Tibial nerve (tissue), 4 donors: ENCODE results near the gene TESMIN. TPM values are rescaled to one million over a fixed set of nuclear protein-coding genes. Genes with fewer than 3 reads are reported as not detected.

Experiments
- DNase-seq, 2 donors: peaks; one replicate each; pipeline ENCODE4 v3.0.0-alpha.2; 2019; ENCODE audit warnings: low spot score in 2 of 2
- H3K27ac ChIP-seq, 4 donors: fragments of 200-600 bp; sonication (generic) in 3 of 4; one replicate each; pipeline ENCODE4 v1.5.1; 2017 to 2019; ENCODE audit warnings: mild to moderate bottlenecking in 1 of 4
- H3K27me3 ChIP-seq, 2 donors: fragments of 200-600 bp; sonication (generic) in 1 of 2; one replicate each; pipeline versions ENCODE4 v1.5.1 to v1.6.0; 2017 to 2019
- H3K36me3 ChIP-seq, 3 donors: fragments of 200-600 bp; sonication (generic); one replicate each; pipeline ENCODE4 v1.5.1; 2018 to 2019
- H3K4me1 ChIP-seq, 4 donors: fragments of 200-600 bp; sonication (generic) in 3 of 4; one replicate each; pipeline ENCODE4 v1.5.1; 2017 to 2019
- H3K4me3 ChIP-seq, 4 donors: fragments of 200-600 bp; sonication (generic) in 3 of 4; one replicate each; pipeline ENCODE4 v1.5.1; 2017 to 2019; ENCODE audit warnings: mild to moderate bottlenecking in 1 of 4, moderate library complexity in 1 of 4
- H3K9me3 ChIP-seq, 4 donors: fragments of 200-600 bp; sonication (generic) in 3 of 4; one replicate each; pipeline ENCODE4 v1.5.1; 2017 to 2019
- CTCF ChIP-seq, 5 experiments: fragments of 200-600 bp in 3 of 5; fragments of 450-650 bp in 2 of 5; sonication (generic) in 3 of 5; IDR thresholded peaks; one replicate each; pipeline ENCODE4 v1.5.1; 2016 to 2019; ENCODE audit warnings: antibody characterized with exemption in 5 of 5, mild to moderate bottlenecking in 3 of 5, moderate library complexity in 2 of 5
- EP300 ChIP-seq, 2 donors: sonication (generic); formaldehyde crosslinking; IDR thresholded peaks; one replicate each; pipeline ENCODE4 v1.6.1; 2017; ENCODE audit warnings: antibody characterized with exemption in 2 of 2, mild to moderate bottlenecking in 1 of 2
- POLR2A ChIP-seq, 2 donors: fragments of 450-650 bp; IDR thresholded peaks; one replicate each; pipeline ENCODE4 v1.6.1; 2017; ENCODE audit warnings: antibody characterized with exemption in 2 of 2, mild to moderate bottlenecking in 2 of 2, moderate library complexity in 2 of 2
- WGBS, 2 donors: methylation state at CpG; one replicate each; pipeline ENCODE4 v1.1.5; 2018; 5-methylcytosine and 5-hydroxymethylcytosine counted together
- total RNA-seq, 4 donors: library from RNA; depleted of rRNA; stranded (reverse); fragments of >200 nt; gene quantifications; one replicate each; pipeline ENCODE4 v1.1.0, GENCODE V29; 2016

TESMIN gene
- total RNA-seq, 4 donors from 2014 or later: 0.42 TPM; not detected in 3

- WGBS, 2 donors: 87 to 88% methylated on average over 7 of the region's 7 CpGs
- Histone ChIP-seq H3K4me1 (no peaks in the 10 kb centered on the region), H3K4me3 (no peak overlapping the region), H3K27me3 (peaks cover 0 to 24% of the 10 kb centered on the region in 2 donors), H3K27ac (no peak overlapping the region), H3K36me3 (no peaks in the 10 kb centered on the region), H3K9me3 (no peaks in the 10 kb centered on the region)
- TF ChIP-seq EP300 (IDR thresholded peaks at IDR 0.05) (no peak), CTCF (IDR thresholded peaks at IDR 0.05) (no peak), POLR2A (IDR thresholded peaks at IDR 0.05) (no peak)
- no peak for DNase-seq
Observed at GRCh38 chr11:68707527-68707926, 43.8 kb downstream of the TESMIN start.

- 24 to 32% methylated on average over 16 of the region's 16 CpGs for WGBS, 2 donors
- Histone ChIP-seq H3K36me3 (no peaks in the 10 kb centered on the region), H3K4me1 (no peaks in the 10 kb centered on the region), H3K9me3 (no peaks in the 10 kb centered on the region), H3K27me3 (peaks cover 0 to 30% of the 10 kb centered on the region in 2 donors), H3K27ac (no peak overlapping the region), H3K4me3 (no peak overlapping the region)
- no peak for DNase-seq
- TF ChIP-seq CTCF (IDR thresholded peaks at IDR 0.05): no peak
- no peak for TF ChIP-seq EP300 (IDR thresholded peaks at IDR 0.05)
- no peak for TF ChIP-seq POLR2A (IDR thresholded peaks at IDR 0.05)
Observed at GRCh38 chr11:68704887-68705286, 46.4 kb downstream of the TESMIN start.

GRCh38 chr11:68698993-68699392 lies 52.3 kb downstream of the TESMIN start:
- DNase-seq: no peak
- no peaks in the 10 kb centered on the region for H3K36me3 ChIP-seq
- H3K9me3 ChIP-seq: peaks cover 0 to 39% (median 0%) of the 10 kb centered on the region in 4 donors
- H3K27ac ChIP-seq: no peak overlapping the region
- peaks cover 0 to 19% of the 10 kb centered on the region in 2 donors for H3K27me3 ChIP-seq
- H3K4me3 ChIP-seq: no peak overlapping the region
- TF ChIP-seq EP300 (IDR thresholded peaks at IDR 0.05): no peak
- no peak for TF ChIP-seq POLR2A (IDR thresholded peaks at IDR 0.05)
- no peak for TF ChIP-seq CTCF (IDR thresholded peaks at IDR 0.05)
- WGBS, 2 donors: 86 to 91% methylated on average over 2 of the region's 2 CpGs
- H3K4me1 ChIP-seq: no peaks in the 10 kb centered on the region

- no peak for TF ChIP-seq EP300 (IDR thresholded peaks at IDR 0.05)
- TF ChIP-seq CTCF (IDR thresholded peaks at IDR 0.05): no peak
- no peak for TF ChIP-seq POLR2A (IDR thresholded peaks at IDR 0.05)
- no peak for DNase-seq
- Histone ChIP-seq H3K36me3 (no peaks in the 10 kb centered on the region), H3K4me3 (no peak overlapping the region), H3K4me1 (no peaks in the 10 kb centered on the region), H3K9me3 (peaks cover 0 to 39% (median 0%) of the 10 kb centered on the region in 4 donors), H3K27ac (no peak overlapping the region), H3K27me3 (no peaks in the 10 kb centered on the region)
- 61 to 77% methylated on average over 2 of the region's 2 CpGs for WGBS, 2 donors
Observed at GRCh38 chr11:68695531-68695930, 55.8 kb downstream of the TESMIN start.

GRCh38 chr11:68694431-68695297 lies 56.7 kb downstream of the TESMIN start:
- Histone ChIP-seq H3K4me1 (no peaks in the 10 kb centered on the region), H3K27ac (no peak overlapping the region), H3K36me3 (no peaks in the 10 kb centered on the region), H3K4me3 (no peak overlapping the region), H3K27me3 (peaks cover 0 to 4% of the 10 kb centered on the region in 2 donors), H3K9me3 (peaks cover 0 to 39% (median 0%) of the 10 kb centered on the region in 4 donors)
- DNase-seq: no peak
- no peak for TF ChIP-seq EP300 (IDR thresholded peaks at IDR 0.05)
- no peak for TF ChIP-seq CTCF (IDR thresholded peaks at IDR 0.05)
- TF ChIP-seq POLR2A (IDR thresholded peaks at IDR 0.05): no peak
- WGBS, 2 donors: 69 to 77% methylated on average over 5 of the region's 5 CpGs
